CD4-positive, alpha-beta T cell (primary cell): ENCODE measurements around the gene OLFM1. TPM values are rescaled to one million over a fixed set of nuclear protein-coding genes. Genes with fewer than 3 reads are reported as not detected.

Source experiments
- ATAC-seq: fragments of 200-7000 bp; cut with Tn5 transposase; one replicate; pipeline ENCODE4 v1.10.0; 2022; ENCODE audit warnings: mild to moderate bottlenecking; ENCODE audit not compliant: poor library complexity
- CTCF ChIA-PET: fragments of 350-600 bp; sonication (Branson Sonifier 250); formaldehyde crosslinking; loops from one replicate; lab custom pipeline; 2021; ENCODE audit warnings: antibody characterized with exemption, inconsistent platforms; lab: Charles Lee
- POLR2A ChIA-PET: fragments of 350-600 bp; sonication (Branson Sonifier 250); formaldehyde crosslinking; loops from one replicate; lab custom pipeline; 2021; ENCODE audit warnings: antibody characterized with exemption, inconsistent platforms; lab: Charles Lee
- DNase-seq, 14 experiments: peaks; one replicate each; pipeline ENCODE4 v3.0.0-alpha.2; 2013 to 2020; ENCODE audit warnings: mixed read lengths in 2 of 14
- H3K27ac ChIP-seq, 2 donors: one replicate each; pipeline versions ENCODE4 v1.5.1 to v1.7.0; 2013; ENCODE audit warnings: low read length in 2 of 2, low read depth in 1 of 2, mild to moderate bottlenecking in 1 of 2
- H3K27me3 ChIP-seq, 2 experiments: 1 replicate in 1 of 2; 2 replicates in 1 of 2; pipeline versions ENCODE4 v1.6.1 to v1.7.0; 2013; ENCODE audit warnings: low read length in 2 of 2, control low read depth in 1 of 2, mild to moderate bottlenecking in 1 of 2, moderate library complexity in 1 of 2; ENCODE audit not compliant: insufficient read depth in 2 of 2, control insufficient read depth in 1 of 2
- H3K36me3 ChIP-seq: one replicate; pipeline ENCODE4 v1.6.1; 2013; ENCODE audit warnings: low read length, control low read depth; ENCODE audit not compliant: insufficient read depth
- H3K4me1 ChIP-seq: one replicate; pipeline ENCODE4 v1.6.1; 2013; ENCODE audit warnings: low read length, control low read depth; ENCODE audit not compliant: insufficient read depth
- H3K4me3 ChIP-seq: one replicate; pipeline ENCODE4 v1.5.1; 2013; ENCODE audit warnings: mild to moderate bottlenecking, low read length, moderate library complexity
- H3K9me3 ChIP-seq, 2 experiments: 1 replicate in 1 of 2; 2 replicates in 1 of 2; pipeline versions ENCODE4 v1.6.1 to v1.7.0; 2013; ENCODE audit warnings: low read length in 2 of 2, mild to moderate bottlenecking in 2 of 2, control low read depth in 1 of 2, moderate library complexity in 1 of 2; ENCODE audit not compliant: control insufficient read depth in 1 of 2, insufficient read depth in 1 of 2
- H3K27ac Mint-ChIP-seq: one replicate; pipeline ENCODE4 v1.8.0; 2020; ENCODE audit warnings: mixed read lengths
- H3K27me3 Mint-ChIP-seq: one replicate; pipeline ENCODE4 v1.8.0; 2021; ENCODE audit warnings: mixed read lengths
- H3K36me3 Mint-ChIP-seq: one replicate; pipeline ENCODE4 v1.8.0; 2021; ENCODE audit warnings: low read depth, mixed read lengths
- H3K4me1 Mint-ChIP-seq: one replicate; pipeline ENCODE4 v1.8.0; 2021; ENCODE audit warnings: low read depth, mixed read lengths
- H3K4me3 Mint-ChIP-seq: one replicate; pipeline ENCODE4 v1.8.0; 2020; ENCODE audit warnings: mild to moderate bottlenecking, mixed read lengths
- H3K9me3 Mint-ChIP-seq: one replicate; pipeline ENCODE4 v1.8.0; 2020; ENCODE audit warnings: mixed read lengths
- CTCF ChIP-seq: fragments of 200-600 bp; IDR thresholded peaks from one replicate; pipeline ENCODE4 v1.8.0; 2022; ENCODE audit warnings: antibody characterized with exemption, mild to moderate bottlenecking
- intact Hi-C, 2 experiments: fragments of 100-400 bp; cut with DNase I in 1 of 2; cut with micrococcal nuclease in 1 of 2; formaldehyde crosslinking; loops; one replicate each; pipeline versions ENCODE4 v1.15.1 to v1.9.0; 2023 to 2025; cut with DNase I, micrococcal nuclease
- total RNA-seq, 174 experiments: library from RNA in 2 of 174; stranded (reverse) in 2 of 174; gene quantifications; one replicate each; pipeline ENCODE4 v1.2.3 and lab custom pipeline; 2021 to 2026

OLFM1 gene
- total RNA-seq, 2 experiments from 2014 or later, result not detected

- Mint-ChIP-seq H3K9me3 (no peaks in the 10 kb centered on the region), H3K27ac (no peak overlapping the region), H3K4me3 (no peak overlapping the region), H3K4me1 (no peaks in the 10 kb centered on the region), H3K36me3 (no peaks in the 10 kb centered on the region), H3K27me3 (peaks cover 50% of the 10 kb centered on the region)
- Histone ChIP-seq H3K27ac (no peak overlapping the region), H3K4me1 (no peaks in the 10 kb centered on the region), H3K4me3 (no peak overlapping the region), H3K36me3 (no peaks in the 10 kb centered on the region), H3K27me3 (peaks cover 0 to 13% of the 10 kb centered on the region in 2 experiments), H3K9me3 (peaks cover 0 to 20% of the 10 kb centered on the region in 2 experiments)
- POLR2A ChIA-PET, result no interaction called here
- ATAC-seq, result no peak
- no peak for DNase-seq
- intact Hi-C loops, result no loop called here
- TF ChIP-seq CTCF, result no peak
- CTCF ChIA-PET, result no interaction called here
Observed at GRCh38 chr9:135048758-135049444, 38.6 kb upstream of the OLFM1 start.

GRCh38 chr9:135049460-135049859 is 38.0 kb upstream of the OLFM1 start:
- H3K9me3 Mint-ChIP-seq, result no peaks in the 10 kb centered on the region
- Histone ChIP-seq H3K27me3 (peaks cover 0 to 19% of the 10 kb centered on the region in 2 experiments), H3K4me3 (no peak overlapping the region), H3K36me3 (no peaks in the 10 kb centered on the region), H3K4me1 (no peaks in the 10 kb centered on the region), H3K9me3 (peaks cover 0 to 20% of the 10 kb centered on the region in 2 experiments), H3K27ac (no peak overlapping the region)
- no peak overlapping the region for H3K27ac Mint-ChIP-seq
- H3K4me1 Mint-ChIP-seq, result no peaks in the 10 kb centered on the region
- no peak for ATAC-seq
- no peak overlapping the region for H3K4me3 Mint-ChIP-seq
- TF ChIP-seq CTCF, result no peak
- no peak for DNase-seq
- ChIA-PET POLR2A (no interaction called here), CTCF (no interaction called here)
- H3K27me3 Mint-ChIP-seq, result peaks cover 56% of the 10 kb centered on the region
- intact Hi-C loops, result no loop called here
- no peaks in the 10 kb centered on the region for H3K36me3 Mint-ChIP-seq

- intact Hi-C loops, result no loop called here
- TF ChIP-seq CTCF, result no peak
- Histone ChIP-seq H3K9me3 (peaks cover 0 to 20% of the 10 kb centered on the region in 2 experiments), H3K27ac (no peak overlapping the region), H3K27me3 (peaks cover 0 to 19% of the 10 kb centered on the region in 2 experiments), H3K36me3 (no peaks in the 10 kb centered on the region), H3K4me3 (no peak overlapping the region), H3K4me1 (no peaks in the 10 kb centered on the region)
- ChIA-PET POLR2A (no interaction called here), CTCF (no interaction called here)
- Mint-ChIP-seq H3K27ac (no peak overlapping the region), H3K4me3 (no peak overlapping the region), H3K36me3 (no peaks in the 10 kb centered on the region), H3K4me1 (no peaks in the 10 kb centered on the region), H3K27me3 (peaks cover 59% of the 10 kb centered on the region), H3K9me3 (no peaks in the 10 kb centered on the region)
- ATAC-seq (no peak), DNase-seq (no peak)
Observed at GRCh38 chr9:135050072-135050990, 37.1 kb upstream of the OLFM1 start.
